HG02981 (cell line): ENCODE data around the gene INSR.
"Not testable (repeated sequence)": the region's sequence is repeated elsewhere in the genome, so short reads cannot be mapped to it uniquely, and the experiment has no call there.

Experiments
- ATAC-seq: cut with Tn5 transposase; IDR thresholded peaks from one replicate; pipeline ENCODE4 v1.9.1; 2021; ENCODE audit warnings: mild to moderate bottlenecking, moderate library complexity; ENCODE audit not compliant: unreplicated experiment

The INSR gene

GRCh38 chr19:7224995-7225394 lies 69.2 kb downstream of the INSR start:
- ATAC-seq, result no peak

- no peak for ATAC-seq
Measured at GRCh38 chr19:7224209-7224686, 70.0 kb downstream of the INSR start.

- no peak for ATAC-seq
Measured at GRCh38 chr19:7223429-7223828, 70.8 kb downstream of the INSR start.

- ATAC-seq, result no peak
Measured at GRCh38 chr19:7219056-7219455, 75.2 kb downstream of the INSR start.

GRCh38 chr19:7217861-7218260 lies 76.4 kb downstream of the INSR start:
- ATAC-seq, result no peak

GRCh38 chr19:7216373-7216902 lies 77.8 kb downstream of the INSR start:
- ATAC-seq, result no peak

- no peak for ATAC-seq
Measured at GRCh38 chr19:7215176-7215575, 79.0 kb downstream of the INSR start.

GRCh38 chr19:7214324-7215089 lies 79.7 kb downstream of the INSR start:
- no peak for ATAC-seq

GRCh38 chr19:7213628-7214323 lies 80.4 kb downstream of the INSR start:
- ATAC-seq, result no peak

GRCh38 chr19:7211191-7211951 lies 82.8 kb downstream of the INSR start:
- no peak for ATAC-seq

- ATAC-seq, result no peak
Measured at GRCh38 chr19:7210359-7210758, 83.9 kb downstream of the INSR start.

- not testable (repeated sequence) for ATAC-seq
Measured at GRCh38 chr19:7209597-7210325, 84.5 kb downstream of the INSR start.

GRCh38 chr19:7209036-7209435 lies 85.2 kb downstream of the INSR start:
- not testable (repeated sequence) for ATAC-seq

GRCh38 chr19:7203332-7203731 lies 90.9 kb downstream of the INSR start:
- ATAC-seq, result no peak

- ATAC-seq, result no peak
Measured at GRCh38 chr19:7202888-7203287, 91.3 kb downstream of the INSR start.

- ATAC-seq, result no peak
Measured at GRCh38 chr19:7200736-7201135, 93.5 kb downstream of the INSR start.

GRCh38 chr19:7199613-7200533 lies 94.3 kb downstream of the INSR start:
- ATAC-seq, result no peak

GRCh38 chr19:7197760-7198696 lies 96.2 kb downstream of the INSR start:
- peak; percentile 78 for ATAC-seq
